GM18517 (cell line): Measurements from ENCODE around the gene FLVCR2.

Source experiments
- ATAC-seq: cut with Tn5 transposase; IDR thresholded peaks from one replicate; pipeline ENCODE4 v1.9.1; 2021; ENCODE audit warnings: mild to moderate bottlenecking, moderate library complexity; ENCODE audit not compliant: unreplicated experiment

FLVCR2 gene

GRCh38 chr14:75626863-75627262 lies 48.4 kb downstream of the FLVCR2 start:
- ATAC-seq = no peak

GRCh38 chr14:75627406-75627805 lies 49.0 kb downstream of the FLVCR2 start:
- ATAC-seq = no peak

DNA sequence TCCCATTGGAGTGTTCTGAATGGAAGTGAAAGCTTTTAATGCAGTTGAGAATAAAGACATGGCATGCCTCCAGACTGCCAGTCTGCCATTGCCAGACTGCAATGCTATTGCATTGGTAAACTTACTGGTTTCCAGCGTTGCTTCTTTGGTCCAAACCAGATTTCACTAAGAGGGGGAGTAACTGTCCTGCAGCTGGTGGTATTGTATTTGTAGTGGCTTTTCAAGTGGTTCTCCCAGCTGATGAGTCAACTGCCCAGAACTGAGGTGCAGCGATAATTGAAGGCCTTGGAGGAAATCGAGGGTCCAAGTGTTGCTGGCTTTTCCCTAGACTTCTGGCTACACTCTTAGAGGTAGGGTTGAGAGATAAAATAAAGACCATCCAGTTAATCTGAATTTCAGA lies 50.4 kb downstream of the FLVCR2 start:
- no peak for ATAC-seq

DNA sequence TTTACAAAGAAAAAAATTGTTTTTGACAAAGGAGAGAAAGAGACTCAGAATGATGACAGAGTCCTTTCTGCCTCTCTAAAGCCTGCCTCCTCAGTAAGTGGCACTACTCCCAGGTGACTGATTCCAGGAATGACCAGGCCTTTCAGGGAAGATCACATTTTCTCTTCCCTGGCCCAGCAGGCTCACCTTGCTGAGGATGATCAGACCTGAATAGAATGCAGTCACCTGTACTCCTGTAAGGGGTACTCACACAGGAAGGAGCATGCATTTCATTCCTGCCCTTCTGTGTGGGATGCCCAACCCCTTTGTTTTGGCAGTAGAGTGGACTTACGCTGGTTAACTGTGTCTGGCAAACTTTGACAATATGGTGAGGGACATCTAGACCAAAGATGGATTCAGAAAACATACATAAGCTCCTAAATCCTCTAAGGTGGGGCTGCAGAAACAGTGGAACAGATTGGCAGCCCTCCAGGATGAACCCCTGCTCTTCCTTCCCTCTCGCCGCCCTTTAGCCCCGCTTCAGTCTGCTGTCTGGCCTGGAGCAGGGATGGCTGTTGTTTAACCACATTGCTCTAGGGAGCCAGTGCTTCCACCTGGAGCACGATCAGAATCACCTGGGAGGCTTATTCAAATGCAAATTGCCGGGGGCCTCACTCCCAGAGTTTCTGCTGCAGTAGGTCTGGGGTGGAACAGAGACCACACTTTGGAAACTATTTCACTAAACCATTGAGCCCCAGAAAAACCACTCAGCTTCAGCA lies 52.5 kb downstream of the FLVCR2 start:
- ATAC-seq = no peak

DNA sequence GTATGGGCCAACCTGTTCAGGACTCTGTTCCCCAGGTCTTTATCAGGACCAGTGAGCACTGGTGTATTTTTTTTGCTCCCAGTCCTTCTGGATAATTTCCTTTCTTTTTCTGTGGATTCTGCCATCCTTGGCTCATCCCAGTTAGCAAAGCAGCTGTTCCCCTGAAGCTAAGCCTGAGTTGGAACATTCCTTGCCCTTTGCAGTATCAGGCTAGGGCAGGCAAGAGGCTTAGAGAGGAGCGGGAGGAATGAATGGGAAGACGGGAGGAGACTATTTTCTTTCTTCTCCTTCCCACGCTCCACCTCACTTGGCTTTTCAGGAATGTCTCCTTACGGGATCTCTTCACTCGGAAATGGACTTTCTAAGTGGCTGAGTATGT lies 53.0 kb downstream of the FLVCR2 start:
- no peak for ATAC-seq

DNA sequence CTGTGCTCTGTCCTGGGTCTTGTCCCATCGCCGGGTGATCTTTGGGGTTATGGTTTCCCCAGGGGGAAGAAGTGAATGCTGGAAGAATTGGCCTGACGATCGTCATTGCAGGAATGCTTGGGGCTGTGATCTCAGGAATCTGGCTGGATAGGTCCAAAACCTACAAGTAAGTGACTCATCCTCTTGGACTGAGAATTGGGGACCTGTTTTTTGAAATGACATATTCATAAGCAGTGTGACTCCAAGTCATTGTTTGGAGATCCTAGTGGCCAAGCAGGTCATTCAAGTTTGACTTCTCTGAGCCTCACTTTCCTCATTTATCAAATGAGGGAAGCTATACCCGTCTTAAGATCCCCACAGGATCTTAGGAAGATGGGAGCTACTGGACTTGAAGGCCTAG lies 56.4 kb downstream of the FLVCR2 start:
- ATAC-seq = no peak

DNA sequence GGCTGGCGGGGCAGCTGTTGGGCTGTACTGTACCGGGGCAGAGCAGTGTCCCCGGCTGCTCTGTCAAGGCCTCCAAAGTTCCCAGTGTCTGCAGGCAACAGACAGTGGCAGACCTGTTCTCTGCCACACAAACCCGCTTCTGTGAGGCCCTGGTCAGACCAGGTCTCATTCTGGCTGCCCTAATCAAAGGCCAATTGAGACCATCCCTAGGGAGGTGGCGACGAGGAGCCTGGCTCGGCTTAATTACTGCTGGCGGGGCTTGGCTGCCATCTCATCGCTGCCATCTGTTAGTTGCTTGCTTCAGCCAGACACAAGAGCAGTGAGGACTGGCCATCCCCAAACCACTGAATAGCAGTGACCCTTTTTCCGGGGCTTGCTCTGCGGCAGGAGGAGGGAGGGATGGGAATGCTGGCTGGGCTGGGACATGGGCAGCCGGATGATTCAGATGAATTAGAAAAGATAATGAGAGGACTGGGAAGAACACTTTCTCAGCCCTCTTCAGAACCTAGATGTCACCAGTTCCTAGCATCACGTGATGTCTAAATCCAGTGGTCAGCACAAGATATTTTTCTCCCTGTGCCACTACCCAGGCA lies 57.8 kb downstream of the FLVCR2 start:
- no peak for ATAC-seq

- ATAC-seq = no peak
These were observed 62.5 kb downstream of the FLVCR2 start for GRCh38 chr14:75640876-75641275.

- ATAC-seq = no peak
These were observed 65.6 kb downstream of the FLVCR2 start for GRCh38 chr14:75643985-75644384.

DNA sequence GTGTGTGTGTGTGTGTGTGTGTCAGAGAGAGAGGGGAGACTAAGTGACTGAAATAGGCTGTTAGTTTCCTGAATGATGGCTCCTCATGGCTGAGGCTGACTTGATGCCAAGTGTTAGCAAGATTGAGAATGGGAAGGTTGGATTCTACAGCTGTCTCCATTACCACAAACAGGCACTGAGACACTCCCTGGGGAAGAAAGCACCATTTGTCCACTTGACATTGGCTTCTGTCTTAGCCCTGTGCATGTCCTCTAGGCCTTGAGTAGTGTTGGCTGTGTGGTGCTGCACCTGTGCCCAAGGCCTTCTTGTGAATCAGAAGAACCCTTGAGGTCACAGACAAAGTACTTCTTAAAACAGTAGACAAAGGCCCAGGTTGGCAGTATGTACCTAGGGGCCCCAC lies 66.6 kb downstream of the FLVCR2 start:
- ATAC-seq = no peak

- ATAC-seq = no peak
These were observed 68.3 kb downstream of the FLVCR2 start for GRCh38 chr14:75646762-75647161.

- ATAC-seq = no peak
These were observed 69.2 kb downstream of the FLVCR2 start for GRCh38 chr14:75647640-75648039.

DNA sequence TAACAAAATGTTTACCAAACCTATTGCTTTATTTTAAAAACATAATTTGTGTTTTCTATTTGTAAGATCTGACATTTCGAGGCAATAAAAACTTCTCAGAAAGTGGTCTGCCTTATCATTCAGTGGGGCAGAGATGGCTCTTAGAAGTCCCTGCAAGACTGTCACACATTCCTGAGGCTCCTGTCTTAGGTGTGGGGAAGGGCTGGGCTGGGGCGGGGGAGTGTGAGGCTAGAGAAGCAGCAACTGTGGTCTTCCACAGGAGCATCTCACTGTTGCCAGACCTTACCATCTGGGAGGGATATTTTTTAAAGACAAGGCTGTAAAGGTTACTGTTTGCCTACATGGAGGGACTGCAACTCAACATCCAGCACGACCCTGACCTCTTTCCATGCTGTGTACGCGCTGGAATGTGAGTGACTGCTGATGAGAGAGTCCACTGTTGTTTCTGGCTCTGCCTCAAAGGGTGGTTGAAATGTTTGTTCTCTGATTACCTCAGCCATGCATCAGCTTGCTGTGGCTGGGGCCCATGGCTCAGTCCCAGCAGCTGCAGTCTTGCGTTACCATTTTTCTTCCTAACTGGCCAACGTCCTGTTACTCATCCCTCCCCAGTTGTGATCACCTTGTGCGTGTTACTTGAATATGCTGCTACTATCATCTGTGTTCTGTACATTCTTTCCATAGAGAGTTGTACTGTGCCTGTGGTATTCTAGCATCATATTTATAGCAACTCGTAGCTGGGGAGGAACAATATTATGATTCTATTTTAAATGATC lies 69.8 kb downstream of the FLVCR2 start:
- no peak for ATAC-seq

DNA sequence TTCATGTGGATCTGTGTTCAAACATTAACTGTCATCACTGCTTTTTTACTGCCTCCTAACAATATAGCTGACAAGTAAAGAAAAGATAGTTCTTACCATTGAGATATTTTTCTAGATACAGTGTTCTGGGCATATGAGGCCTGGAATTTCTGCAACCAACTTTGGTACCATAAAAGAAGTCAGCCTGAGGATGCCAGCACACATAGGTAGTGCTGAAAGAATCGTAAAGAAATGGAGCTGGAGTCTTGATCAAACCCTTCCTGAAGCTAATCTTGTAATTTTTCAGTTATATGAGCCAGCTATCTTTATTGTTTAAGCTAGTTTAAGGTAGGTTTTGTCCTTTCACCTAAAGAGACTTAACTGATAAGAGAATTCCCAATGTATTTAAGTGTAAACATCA lies 70.9 kb downstream of the FLVCR2 start:
- ATAC-seq = no peak

- no peak for ATAC-seq
These were observed 71.4 kb downstream of the FLVCR2 start for GRCh38 chr14:75649773-75650172.

DNA sequence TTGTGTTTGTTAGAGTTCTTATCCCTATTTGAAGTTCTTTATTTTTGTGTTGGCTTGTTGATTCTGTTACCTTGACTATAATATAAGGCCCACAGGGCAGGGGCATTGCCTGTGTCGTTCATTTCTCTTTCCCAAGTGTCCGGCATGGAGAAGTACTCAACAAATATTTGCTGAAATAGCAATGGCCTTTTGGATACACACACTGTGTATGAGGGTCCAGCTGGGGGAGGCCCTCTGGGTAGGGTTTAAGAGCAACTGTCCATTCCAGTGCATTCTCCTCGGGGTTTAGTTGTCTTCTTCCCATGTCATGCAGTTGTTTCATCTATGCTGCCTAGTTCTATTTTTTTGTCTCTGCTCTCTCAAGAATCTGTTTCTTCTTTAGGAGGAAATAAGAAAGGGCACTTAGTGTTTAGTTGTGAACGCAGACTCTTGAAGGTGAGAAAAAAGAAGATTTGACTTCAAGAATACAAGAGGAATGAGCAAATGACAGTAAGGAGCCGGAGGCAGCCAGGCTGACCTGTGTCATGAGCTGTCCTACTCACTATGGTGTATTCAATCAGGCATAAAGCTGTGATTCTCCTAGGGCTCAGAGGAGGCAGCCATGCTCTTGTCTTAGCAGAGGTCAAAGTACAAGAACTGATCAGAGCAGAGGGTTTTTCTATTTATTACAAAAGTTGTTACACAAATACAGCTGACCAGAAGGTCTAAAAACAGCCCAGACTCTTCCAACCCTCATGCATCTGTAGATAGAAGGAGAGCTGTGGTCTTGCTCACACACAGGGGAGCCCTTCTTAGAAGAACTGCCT lies 72.0 kb downstream of the FLVCR2 start:
- ATAC-seq = no peak

DNA sequence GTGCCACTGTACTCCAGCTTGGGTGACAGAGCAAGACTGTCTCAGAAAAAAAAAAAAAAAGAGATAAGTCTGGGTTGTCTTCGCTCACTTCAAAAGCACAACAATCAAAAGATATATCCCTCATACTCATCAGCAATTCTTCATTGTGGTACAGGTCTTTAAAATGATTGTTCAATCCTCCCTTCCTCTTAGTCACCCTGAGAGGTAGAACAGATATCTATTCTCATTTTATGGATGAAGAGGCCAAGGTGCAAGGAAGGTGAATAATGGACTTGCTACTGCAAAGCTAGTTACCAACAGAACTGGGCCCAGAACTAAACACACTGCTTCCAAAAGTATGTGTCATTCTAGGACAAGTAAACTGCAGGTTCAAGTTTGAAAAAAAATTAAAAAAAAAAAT lies 75.1 kb downstream of the FLVCR2 start:
- ATAC-seq = no peak

DNA sequence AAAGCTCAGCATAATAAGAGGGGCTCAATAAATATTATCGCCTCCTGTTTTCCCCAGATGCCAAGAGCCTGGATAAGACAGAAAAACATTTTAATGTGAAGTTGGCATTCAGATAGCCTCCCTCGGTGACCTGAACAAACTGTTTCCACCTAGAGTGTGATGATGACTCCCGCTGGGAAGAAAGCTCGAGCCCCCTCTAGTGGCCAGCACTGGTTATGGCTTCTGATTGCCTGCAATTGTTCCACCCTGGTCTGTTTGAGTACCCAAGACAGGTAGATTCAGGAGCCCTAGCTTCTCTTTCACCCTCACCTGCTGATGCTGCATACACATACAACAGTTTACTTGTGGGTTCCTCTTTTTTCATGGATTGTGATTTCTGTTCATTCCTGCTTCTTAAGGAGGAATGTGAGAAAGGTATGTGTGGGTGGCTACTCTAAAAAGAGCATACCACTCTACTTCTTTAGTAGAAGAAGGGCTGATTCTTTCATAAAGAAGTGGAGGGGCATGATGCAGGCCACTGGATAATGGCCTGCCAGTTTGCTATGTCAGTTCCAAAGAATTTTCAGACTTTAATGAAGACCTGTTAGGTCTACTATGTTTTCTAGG lies 75.8 kb downstream of the FLVCR2 start:
- ATAC-seq = no peak

- no peak for ATAC-seq
These were observed 76.8 kb downstream of the FLVCR2 start for GRCh38 chr14:75655235-75655634.

DNA sequence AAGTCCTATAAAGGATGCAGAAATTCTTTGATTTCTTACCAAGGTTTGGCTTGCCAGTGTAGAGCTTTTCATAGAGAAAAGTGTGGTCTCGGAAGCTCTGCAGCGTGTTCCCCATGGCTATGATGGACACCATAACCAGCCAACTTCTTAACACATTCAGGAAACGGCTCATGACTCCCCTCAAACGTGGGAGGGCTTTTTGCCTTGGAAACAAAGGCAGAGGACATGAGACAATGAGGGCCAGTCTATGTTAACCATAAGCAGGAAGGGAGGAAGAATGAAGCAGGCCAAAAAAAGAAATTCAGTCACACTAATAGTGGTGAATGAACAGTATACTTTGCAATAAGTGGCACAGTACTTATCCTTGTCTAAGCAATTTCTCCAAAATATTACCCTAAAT lies 78.9 kb downstream of the FLVCR2 start:
- no peak for ATAC-seq

- ATAC-seq = no peak
These were observed 80.5 kb downstream of the FLVCR2 start for GRCh38 chr14:75658957-75659356.
